Pancreas (tissue), 10 donors: Measurements from ENCODE around the gene GAGE10. TPM values are rescaled to one million over a fixed set of nuclear protein-coding genes. Genes with fewer than 3 reads are reported as not detected.
A peak's percentile ranks its signal among the peaks of the same experiment; 100 is the strongest.

Experiments used
- ATAC-seq, 4 donors: fragments of 200-7000 bp; cut with Tn5 transposase; one replicate each; pipeline versions ENCODE4 v1.8.0 to v1.9.1; 2020; ENCODE audit warnings: mild to moderate bottlenecking in 4 of 4, moderate library complexity in 4 of 4
- DNase-seq, 6 donors: peaks; one replicate each; pipeline ENCODE4 v3.0.0-alpha.2; 2020
- FAIRE-seq: peaks from 2 replicates; lab custom pipeline; 2012; peaks lifted over from hg19 to GRCh38; lab: Jason Lieb, UNC
- H3K27ac ChIP-seq, 4 donors: fragments of 200-600 bp; sonication (generic); 1 replicate in 3 of 4; 2 replicates in 1 of 4; pipeline versions ENCODE4 v1.5.0 to v1.8.0; 2020
- H3K27me3 ChIP-seq, 4 donors: fragments of 200-600 bp; one replicate each; pipeline ENCODE4 v1.8.0; 2021
- H3K36me3 ChIP-seq, 3 donors: fragments of 200-600 bp; sonication (generic) in 1 of 3; one replicate each; pipeline versions ENCODE4 v1.5.0 to v1.8.0; 2020 to 2021
- H3K4me1 ChIP-seq, 3 donors: fragments of 200-600 bp; one replicate each; pipeline ENCODE4 v1.8.0; 2021
- H3K4me3 ChIP-seq, 4 donors: fragments of 200-600 bp; sonication (generic) in 2 of 4; one replicate each; pipeline versions ENCODE4 v1.5.0 to v1.8.0; 2020 to 2021
- H3K9me3 ChIP-seq, 4 donors: fragments of 200-600 bp; one replicate each; pipeline ENCODE4 v1.8.0; 2021
- whole genome bisulfite sequencing, 2 donors: extraction: QIAGEN DNeasy Blood & Tissue Kit; methylation state at CpG; one replicate each; pipeline ENCODE4 v1.1.7; 2013; 5-methylcytosine and 5-hydroxymethylcytosine counted together
- intact Hi-C, 3 donors: fragments of 100-400 bp; cut with DNase I; formaldehyde crosslinking; loops; one replicate each; pipeline versions ENCODE4 v1.11.1 to v1.14.2; 2022
- polyA plus RNA-seq, 2 donors: library from polyadenylated mRNA; stranded (reverse); fragments of 200-250 nt; gene quantifications; one replicate each; pipeline ENCODE4 v1.2.3, GENCODE V29; 2013
- total RNA-seq, 6 donors: library from RNA; stranded (reverse); fragmentation: NEBNext Ultra II Directional in 4 of 6; extraction: Animal tissue kit (Norgen Biotek cat#: 25700) in 4 of 6; gene quantifications; one replicate each; pipeline versions ENCODE4 v1.2.1 to v1.2.4, GENCODE V29; 2021 to 2023
- TF ChIP-seq, protein P1 (sequence below), 4 donors: fragments of 200-600 bp; sonication (generic) in 3 of 4; IDR thresholded peaks; one replicate each; pipeline versions ENCODE4 v1.5.0 to v1.8.0; 2021; ENCODE audit warnings: antibody characterized with exemption in 4 of 4
- donor health status: healthy with polysubstance abuse.
- donor health status: DM: no; HTN: no; CAD: no; lungs with moderate emphysema.
- donor health status: DM: no; HTN: no; CAD: no.
- donor health status: control.
- donor health status: control.
- donor health status: Bipolar disorder and iron deficiency.
- donor health status: DM: yes; HTN: yes; CAD: no.
- donor health status: DM: no; HTN: no; CAD: no.
- donor health status: DM: no; HTN: no; CAD: no.
- donor health status: DM: yes; HTN: yes; CAD: no.

The GAGE10 gene
- total and polyA plus RNA-seq, 8 donors: not detected

DNA sequence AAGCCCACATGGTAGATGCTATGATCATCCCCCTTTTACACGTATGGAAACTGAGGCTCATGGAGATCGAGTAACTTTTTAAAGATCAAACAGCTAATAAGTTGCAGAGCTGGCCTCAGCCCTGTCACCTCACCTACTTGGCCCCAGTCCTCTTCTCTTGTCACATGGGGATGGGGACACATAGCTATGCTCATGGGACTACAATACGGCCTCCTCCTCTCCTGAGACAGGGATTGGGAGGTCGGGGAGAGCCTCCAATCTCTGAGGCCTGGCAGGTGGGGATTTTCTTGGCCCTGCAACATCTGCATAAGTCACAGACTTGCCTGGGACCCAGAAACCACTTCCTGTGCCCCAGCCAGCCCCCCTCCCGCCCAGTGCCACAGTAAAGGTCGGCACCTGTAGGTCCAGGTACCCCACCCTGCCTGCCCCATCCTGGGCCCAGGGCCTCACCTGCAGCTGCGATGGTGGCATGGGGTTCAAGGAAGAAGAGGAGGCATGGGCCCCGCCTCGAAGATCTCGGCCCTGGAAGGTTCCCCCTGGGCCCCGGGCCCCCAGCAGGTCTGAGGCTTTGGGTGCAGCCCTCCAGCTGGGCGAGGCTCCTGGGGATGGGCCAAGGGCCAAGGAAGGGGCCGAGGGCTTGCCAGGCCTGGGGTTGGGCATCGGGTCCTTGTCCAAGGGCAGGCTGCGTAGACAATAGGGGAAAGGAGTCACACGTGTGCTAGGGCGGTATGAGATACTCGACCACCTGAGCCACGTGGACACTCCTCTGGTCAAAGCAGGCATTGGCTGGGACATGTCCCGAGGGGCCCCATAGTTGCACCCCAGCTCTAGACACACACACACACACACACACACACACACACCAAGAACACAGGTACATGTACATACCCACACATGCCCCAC lies 45.3 kb upstream of the GAGE10 start:
- TF ChIP-seq, protein P1, sequence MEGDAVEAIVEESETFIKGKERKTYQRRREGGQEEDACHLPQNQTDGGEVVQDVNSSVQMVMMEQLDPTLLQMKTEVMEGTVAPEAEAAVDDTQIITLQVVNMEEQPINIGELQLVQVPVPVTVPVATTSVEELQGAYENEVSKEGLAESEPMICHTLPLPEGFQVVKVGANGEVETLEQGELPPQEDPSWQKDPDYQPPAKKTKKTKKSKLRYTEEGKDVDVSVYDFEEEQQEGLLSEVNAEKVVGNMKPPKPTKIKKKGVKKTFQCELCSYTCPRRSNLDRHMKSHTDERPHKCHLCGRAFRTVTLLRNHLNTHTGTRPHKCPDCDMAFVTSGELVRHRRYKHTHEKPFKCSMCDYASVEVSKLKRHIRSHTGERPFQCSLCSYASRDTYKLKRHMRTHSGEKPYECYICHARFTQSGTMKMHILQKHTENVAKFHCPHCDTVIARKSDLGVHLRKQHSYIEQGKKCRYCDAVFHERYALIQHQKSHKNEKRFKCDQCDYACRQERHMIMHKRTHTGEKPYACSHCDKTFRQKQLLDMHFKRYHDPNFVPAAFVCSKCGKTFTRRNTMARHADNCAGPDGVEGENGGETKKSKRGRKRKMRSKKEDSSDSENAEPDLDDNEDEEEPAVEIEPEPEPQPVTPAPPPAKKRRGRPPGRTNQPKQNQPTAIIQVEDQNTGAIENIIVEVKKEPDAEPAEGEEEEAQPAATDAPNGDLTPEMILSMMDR (IDR thresholded peaks at IDR 0.05): no peak
- 66 to 74% methylated on average over 20 of the region's 20 CpGs for WGBS, 2 donors
- DNase-seq (peak in 1 of 6 donors; percentile 47), FAIRE-seq (no peak), ATAC-seq (no peak)
- Histone ChIP-seq H3K27me3 (no peaks in the 10 kb centered on the region), H3K4me3 (no peak overlapping the region), H3K36me3 (no peaks in the 10 kb centered on the region), H3K9me3 (no peaks in the 10 kb centered on the region), H3K27ac (no peak overlapping the region), H3K4me1 (no peaks in the 10 kb centered on the region)
- intact Hi-C loops: no loop called here

DNA sequence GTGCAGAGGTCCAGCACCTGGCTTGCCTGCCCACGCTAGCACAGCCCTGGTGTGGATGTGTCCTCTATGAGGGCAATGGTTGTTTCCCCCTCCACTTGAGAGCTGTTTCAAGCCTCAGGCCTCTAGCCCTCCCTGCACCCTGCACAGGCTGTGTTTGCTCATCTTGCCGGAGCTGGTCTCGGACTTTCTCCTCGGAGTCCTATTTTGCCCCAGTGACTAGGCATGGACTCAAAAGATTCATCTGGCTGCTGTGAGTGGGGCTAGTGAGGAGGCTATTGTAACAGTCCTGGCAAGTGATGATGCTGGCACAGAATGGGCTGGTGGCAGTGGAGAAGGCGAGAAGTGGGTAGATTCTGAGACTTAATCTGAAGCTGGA lies 44.7 kb upstream of the GAGE10 start:
- ATAC-seq (no peak), DNase-seq (peak in 1 of 6 donors; percentile 37), FAIRE-seq (no peak)
- Histone ChIP-seq H3K4me1 (no peaks in the 10 kb centered on the region), H3K36me3 (no peaks in the 10 kb centered on the region), H3K9me3 (no peaks in the 10 kb centered on the region), H3K27ac (no peak overlapping the region), H3K27me3 (no peaks in the 10 kb centered on the region), H3K4me3 (no peak overlapping the region)
- intact Hi-C loops: no loop called here
- 74 to 76% methylated on average over 5 of the region's 5 CpGs for WGBS, 2 donors
- TF ChIP-seq, protein P1 (IDR thresholded peaks at IDR 0.05): no peak

DNA sequence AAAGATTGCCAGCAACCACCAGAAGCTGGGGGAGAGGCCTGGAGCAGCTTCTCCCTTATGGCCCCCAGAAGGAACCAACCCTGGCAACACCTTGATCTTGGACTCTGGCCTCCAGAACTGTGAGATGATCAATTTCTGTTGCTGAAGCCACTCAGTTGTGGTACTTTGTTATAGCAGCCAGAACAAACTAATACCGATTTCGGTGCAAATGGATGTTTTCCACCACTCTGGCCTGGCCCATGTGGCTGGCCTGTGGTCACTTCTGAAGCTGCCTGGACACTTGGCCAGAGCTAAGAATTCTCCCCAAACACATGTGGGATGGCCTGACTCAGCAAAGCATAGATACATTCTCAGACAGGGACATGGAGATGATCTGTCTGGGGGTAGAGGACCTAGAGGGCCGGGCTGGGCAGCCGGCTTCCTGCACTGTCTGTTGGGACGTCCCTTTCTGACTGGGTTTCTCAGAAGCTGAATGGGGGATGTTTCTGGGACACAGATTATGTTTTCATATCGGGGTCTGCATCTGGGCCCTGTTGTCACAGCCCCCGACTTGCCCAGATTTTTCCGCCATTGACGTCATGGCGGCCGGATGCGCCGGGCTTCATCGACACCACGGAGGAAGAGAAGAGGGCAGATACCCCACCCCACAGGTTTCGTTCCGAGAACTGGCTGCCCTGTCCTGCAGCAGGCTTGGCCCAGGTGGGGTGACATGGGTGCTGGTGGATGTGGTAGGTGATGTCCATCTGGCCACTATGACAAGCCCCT lies 43.0 kb upstream of the GAGE10 start:
- no peak overlapping the region for H3K27ac ChIP-seq
- no peak overlapping the region for H3K4me3 ChIP-seq
- H3K4me1 ChIP-seq: no peaks in the 10 kb centered on the region
- no peaks in the 10 kb centered on the region for H3K9me3 ChIP-seq
- intact Hi-C loops: no loop called here
- DNase-seq: peak in 1 of 6 donors; percentile 34
- FAIRE-seq: no peak
- WGBS, 2 donors: 91 to 93% methylated on average over 17 of the region's 17 CpGs
- no peaks in the 10 kb centered on the region for H3K36me3 ChIP-seq
- TF ChIP-seq, protein P1 (IDR thresholded peaks at IDR 0.05): no peak
- H3K27me3 ChIP-seq: no peaks in the 10 kb centered on the region
- ATAC-seq: no peak

DNA sequence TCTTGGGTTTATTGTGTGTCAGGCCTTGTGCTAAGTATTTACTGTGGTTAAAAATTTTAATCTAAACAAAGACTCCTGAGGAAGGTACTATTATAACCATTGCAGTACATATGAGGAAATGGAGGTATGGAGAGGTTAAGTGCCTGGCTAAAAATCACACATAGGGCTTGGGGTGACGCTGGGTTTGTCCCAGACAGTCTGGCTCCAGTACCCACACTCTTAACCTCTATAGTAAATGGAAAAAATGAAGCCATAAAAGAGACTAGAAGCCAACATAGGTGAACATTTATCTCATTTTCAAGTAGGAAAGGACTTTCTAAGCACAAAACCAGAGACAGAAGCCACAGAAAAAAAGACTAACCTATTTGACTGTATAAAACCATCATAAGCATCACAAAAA lies 40.8 kb upstream of the GAGE10 start:
- no peaks in the 10 kb centered on the region for H3K9me3 ChIP-seq
- no peaks in the 10 kb centered on the region for H3K27me3 ChIP-seq
- TF ChIP-seq, protein P1 (IDR thresholded peaks at IDR 0.05): no peak
- H3K4me3 ChIP-seq: no peak overlapping the region
- H3K36me3 ChIP-seq: no peaks in the 10 kb centered on the region
- ATAC-seq: no peak
- no peak overlapping the region for H3K27ac ChIP-seq
- H3K4me1 ChIP-seq: no peaks in the 10 kb centered on the region
- DNase-seq: no peak
- 68 to 71% methylated on average over 1 of the region's 1 CpG for WGBS, 2 donors
- no peak for FAIRE-seq
- intact Hi-C loops: no loop called here
